ENCODE results near the gene HTD2.

DNA sequence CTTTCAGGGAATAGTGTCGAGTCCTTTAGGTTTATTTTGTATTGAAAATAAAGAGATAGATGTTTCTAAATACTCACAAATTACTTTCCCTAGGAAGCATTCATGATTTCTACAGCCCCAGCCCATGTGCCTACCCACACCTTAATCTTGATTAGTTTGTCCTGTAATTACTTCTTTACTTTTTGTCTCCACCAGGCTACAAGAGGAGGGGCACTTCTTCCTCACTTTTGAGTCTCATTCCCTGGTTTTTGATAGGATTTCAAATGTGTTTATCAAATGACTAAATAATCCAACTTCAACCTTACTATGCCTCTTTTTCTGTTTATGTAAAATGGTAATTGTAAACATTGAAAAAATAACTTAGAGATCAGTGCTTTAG is 28.2 kb downstream of the HTD2 start:
- no peak for TF ChIP-seq POLR2AphosphoS5 (IDR thresholded peaks at IDR 0.05)
- TF ChIP-seq, protein P1, sequence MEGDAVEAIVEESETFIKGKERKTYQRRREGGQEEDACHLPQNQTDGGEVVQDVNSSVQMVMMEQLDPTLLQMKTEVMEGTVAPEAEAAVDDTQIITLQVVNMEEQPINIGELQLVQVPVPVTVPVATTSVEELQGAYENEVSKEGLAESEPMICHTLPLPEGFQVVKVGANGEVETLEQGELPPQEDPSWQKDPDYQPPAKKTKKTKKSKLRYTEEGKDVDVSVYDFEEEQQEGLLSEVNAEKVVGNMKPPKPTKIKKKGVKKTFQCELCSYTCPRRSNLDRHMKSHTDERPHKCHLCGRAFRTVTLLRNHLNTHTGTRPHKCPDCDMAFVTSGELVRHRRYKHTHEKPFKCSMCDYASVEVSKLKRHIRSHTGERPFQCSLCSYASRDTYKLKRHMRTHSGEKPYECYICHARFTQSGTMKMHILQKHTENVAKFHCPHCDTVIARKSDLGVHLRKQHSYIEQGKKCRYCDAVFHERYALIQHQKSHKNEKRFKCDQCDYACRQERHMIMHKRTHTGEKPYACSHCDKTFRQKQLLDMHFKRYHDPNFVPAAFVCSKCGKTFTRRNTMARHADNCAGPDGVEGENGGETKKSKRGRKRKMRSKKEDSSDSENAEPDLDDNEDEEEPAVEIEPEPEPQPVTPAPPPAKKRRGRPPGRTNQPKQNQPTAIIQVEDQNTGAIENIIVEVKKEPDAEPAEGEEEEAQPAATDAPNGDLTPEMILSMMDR (IDR thresholded peaks at IDR 0.05), result no peak
